Endothelial cell of hepatic sinusoid (primary cell): ENCODE measurements around the gene DYRK1B.

Source experiments
- in situ Hi-C: cut with HindIII; loops from 2 replicates; pipeline ENCODE4 v1.10.0; 2017; ENCODE audit warnings: low sequenced_read_pairs

Gene DYRK1B

DNA sequence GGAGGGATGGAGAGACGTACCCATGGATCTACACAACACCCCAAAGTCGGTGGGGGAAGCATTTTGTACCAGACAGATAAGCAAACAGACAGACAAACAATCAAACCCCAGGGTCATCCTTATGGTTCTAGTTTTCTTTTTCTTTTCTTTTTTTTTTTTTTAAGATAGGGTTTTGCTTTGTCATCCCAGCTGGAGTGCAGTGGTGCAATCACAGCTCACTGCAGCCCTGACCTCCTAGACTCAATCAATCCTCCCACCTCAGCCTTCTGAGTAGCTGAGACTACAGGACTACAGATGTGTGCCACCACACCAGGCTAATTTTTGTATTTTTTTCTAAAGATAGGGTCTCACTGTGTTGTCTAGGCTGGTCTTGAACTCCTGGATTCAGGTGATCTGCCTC lies 30.2 kb upstream of the DYRK1B start:
- in situ Hi-C loops: loop anchor here (10.0 kb wide), 1 partner anchor 71 kb away; the partner anchor contains the start of gene FCGBP

DNA sequence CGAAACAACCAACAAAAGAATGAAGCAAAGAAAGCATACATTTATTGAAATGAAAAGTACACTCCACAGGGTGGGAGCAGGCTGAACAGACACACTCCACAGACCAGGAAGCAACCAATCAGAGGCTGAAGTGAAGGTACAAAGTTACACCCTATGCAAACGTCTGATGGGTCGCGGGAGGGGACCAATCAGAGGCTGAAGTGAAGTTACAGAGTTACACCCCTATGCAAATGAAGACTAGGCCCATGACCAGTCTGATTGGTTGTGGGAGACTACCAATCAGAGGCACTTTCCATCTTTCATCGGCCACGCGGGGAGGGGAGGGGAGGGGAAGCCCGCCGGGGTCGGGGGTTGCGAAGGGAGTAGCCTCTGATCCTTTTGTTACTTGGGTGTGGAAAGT lies 24.6 kb upstream of the DYRK1B start:
- in situ Hi-C loops: no loop called here

DNA sequence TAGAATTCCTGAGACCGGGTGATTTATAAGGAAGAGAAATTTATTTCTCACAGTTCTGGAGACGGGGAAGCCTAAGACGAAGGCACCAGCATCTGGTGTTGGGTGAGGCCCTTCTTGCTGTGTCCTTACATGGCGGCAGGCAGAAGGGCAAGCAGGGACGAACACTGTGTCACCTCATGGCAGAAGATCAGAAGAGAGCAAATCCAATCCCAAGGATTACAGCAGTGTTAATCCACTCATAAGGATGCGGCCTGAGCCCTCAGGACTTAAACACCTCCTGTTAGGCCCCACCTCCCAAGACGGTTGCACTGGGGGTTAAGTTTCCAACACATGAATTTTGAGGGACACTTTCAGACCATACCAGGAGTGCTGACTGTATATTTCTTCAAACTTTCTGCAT lies 18.9 kb upstream of the DYRK1B start:
- in situ Hi-C loops: no loop called here

DNA sequence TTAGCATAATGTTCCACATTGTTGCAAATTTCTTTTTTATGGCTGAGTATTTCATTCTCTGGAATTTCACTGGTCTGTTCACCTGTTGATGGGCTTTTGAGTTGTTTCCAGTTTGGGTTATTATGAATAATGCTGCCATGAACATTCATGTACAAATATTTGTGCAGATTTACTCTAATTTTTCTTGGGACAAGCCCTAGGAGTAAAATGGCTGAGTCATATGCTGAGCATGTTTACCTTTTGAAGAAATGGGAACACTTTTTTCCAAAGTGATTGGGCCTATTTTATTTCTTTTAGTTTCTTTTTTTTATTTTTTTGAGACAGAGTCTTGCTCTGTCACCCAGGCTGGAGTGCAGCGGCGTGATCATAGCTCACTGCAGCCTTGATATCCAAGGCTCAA lies 16.9 kb upstream of the DYRK1B start:
- in situ Hi-C loops: no loop called here

DNA sequence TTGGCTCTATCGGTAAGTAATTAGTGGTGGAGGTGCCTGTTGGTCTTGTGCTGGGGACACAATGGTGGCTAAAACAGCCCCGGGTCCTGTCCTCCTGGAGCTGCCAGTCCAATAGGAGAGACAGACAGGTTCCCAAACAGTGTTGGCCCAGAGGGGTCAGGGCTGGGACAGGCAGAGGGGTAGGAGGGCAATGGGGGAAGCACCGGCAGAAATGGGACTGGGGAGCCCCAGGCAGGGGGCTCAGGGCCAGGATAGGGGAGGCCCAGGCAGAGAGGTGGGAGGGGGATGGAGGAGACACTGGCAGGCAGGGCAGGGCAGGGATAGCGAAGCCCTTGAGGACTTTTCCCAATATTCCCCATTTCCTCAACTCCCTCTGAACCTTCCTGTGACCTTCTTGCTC lies 14.4 kb upstream of the DYRK1B start:
- in situ Hi-C loops: loop anchor here (10.0 kb wide), 1 partner anchor 64 kb away; no protein-coding TSS in a partner anchor

DNA sequence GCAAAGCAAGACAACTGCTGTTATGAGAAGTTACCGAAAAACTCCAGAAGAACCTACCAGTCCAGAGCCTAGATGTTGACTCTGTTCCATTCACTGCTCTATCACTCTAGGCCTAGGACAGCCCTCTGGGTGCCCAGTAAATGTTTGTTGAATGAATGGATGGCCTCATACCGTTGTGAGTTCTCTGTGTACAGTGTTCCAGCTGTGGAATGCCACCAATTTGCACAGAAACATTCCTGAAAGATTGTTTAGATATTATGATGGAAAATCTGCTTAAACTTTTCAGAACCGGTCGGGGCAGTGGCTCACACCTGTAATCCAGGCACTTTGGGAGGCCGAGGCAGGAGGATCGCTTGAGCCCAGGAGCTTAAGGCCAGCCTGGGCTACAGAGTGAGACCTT lies 13.6 kb upstream of the DYRK1B start:
- in situ Hi-C loops: loop anchor here (10.0 kb wide), 1 partner anchor 63 kb away; no protein-coding TSS in a partner anchor

DNA sequence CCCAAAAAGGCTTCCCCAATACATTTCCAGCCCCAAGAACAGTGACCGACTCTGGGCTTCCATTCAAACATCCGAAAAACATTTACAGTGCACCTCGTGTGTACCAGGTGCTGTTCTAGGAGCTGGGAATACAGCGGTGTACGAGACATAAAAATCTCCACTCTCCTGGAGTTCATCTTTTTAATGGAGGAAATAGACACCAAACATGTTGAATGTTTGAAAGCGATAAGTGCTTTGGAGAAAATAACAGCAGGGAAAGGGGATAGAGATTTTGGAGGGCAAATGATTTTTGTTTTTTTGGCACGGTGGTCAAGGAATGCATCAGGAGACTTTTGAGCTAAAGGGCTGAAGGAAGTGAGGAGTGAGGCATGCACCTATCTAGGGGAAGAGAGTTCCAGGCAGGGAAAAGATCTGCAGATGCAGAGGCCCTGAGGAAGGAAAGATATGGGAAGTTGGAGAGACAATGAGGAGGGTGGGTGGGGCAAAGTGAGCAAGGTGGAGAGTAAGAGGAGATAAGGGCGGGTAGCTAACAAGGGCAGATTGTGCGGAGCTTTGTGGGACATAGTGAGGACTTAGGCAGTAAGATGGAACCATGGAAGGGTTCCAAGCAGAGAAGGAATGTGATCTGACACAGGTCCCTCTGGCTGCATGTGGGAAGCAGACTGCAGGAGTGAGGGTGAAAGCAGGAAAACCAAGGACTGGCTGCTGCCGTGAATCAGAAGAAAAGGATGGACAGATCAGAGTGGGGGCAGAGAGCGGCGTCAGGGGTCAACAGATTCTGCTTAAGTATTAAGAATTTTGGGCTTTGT lies 12.9 kb upstream of the DYRK1B start:
- in situ Hi-C loops: loop anchor here (10.0 kb wide), 1 partner anchor 62 kb away; no protein-coding TSS in a partner anchor

DNA sequence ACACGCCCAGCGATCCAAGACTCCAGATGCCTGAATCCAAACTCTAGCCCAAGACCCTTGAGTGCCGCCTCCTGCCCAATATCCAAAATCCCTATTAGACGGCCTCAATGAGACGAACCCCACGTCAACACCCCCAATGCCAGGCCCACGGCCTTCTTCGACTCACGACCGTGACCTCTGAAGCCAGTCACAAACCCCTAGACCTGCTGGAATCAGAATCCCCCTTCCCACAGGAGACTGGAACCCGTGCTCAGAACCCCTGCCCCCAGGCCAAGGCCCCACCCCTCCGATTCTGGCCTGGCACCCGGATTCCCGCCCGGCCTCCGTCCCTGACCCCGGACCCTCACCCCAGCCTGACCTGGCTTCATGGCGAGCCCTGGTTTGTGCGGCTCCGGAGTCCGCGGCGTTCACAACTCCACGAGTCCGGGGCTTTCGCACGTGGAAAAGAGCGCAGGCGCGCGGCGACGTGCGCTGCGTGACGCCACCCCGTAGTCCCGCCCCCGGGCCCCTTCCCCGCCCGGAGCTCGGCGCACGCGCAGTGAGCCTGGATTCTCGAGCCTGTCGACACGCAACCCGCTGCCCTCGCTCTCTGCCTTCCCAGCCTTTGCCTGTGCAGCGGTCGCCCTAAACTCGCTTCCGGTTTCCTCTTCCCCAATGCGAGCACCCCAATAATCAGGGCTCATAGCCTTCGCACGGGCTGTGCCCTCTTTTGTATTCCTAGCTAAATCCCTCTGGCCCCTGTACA lies 12.1 kb upstream of the DYRK1B start, which contains the start of gene FBL:
Gene FBL (minus strand): TSS at position 447 of the 745 bp plus-strand sequence. CDS start 79 bp downstream, at position 368.
- in situ Hi-C loops: loop anchor here (10.0 kb wide), 1 partner anchor 61 kb away; no protein-coding TSS in a partner anchor

DNA sequence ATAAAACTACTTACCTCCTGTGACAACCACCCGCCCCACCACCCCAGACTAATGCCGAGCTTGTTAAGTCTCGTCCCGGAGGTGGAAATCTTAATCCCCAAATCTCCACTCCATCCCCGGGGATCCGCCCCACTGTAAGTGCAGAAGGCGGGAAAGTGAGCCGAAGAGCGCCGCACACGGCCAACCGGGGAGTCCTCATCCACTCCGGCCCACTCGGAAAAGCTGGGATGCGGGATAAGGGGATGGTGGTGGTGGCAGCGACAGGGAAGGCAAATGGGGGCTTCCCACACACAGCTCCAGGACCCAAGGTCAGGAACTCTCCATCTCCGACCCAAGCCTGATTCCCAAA lies 11.6 kb upstream of the DYRK1B start:
- in situ Hi-C loops: loop anchor here (10.0 kb wide), 1 partner anchor 61 kb away; no protein-coding TSS in a partner anchor

DNA sequence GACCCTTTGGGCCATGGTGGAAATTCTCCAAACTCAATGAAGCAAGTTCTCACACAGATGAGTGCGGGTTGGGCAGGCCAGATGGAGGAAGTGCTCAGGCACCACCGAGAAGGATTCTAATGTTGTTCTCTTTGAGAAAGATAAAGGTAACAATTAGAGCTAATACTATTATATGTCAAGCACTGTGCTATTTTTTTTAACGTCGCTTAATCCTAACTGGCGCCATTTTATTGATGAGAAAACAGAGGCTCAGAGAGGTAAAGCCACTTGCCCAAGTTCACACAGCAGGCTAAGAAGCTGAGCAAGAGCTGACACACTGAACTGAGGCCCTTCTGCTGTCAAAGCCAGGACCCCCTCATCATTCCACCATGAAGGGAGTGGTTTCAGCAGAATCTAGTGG lies 11.2 kb upstream of the DYRK1B start:
- in situ Hi-C loops: loop anchor here (10.0 kb wide), 1 partner anchor 60 kb away; no protein-coding TSS in a partner anchor

DNA sequence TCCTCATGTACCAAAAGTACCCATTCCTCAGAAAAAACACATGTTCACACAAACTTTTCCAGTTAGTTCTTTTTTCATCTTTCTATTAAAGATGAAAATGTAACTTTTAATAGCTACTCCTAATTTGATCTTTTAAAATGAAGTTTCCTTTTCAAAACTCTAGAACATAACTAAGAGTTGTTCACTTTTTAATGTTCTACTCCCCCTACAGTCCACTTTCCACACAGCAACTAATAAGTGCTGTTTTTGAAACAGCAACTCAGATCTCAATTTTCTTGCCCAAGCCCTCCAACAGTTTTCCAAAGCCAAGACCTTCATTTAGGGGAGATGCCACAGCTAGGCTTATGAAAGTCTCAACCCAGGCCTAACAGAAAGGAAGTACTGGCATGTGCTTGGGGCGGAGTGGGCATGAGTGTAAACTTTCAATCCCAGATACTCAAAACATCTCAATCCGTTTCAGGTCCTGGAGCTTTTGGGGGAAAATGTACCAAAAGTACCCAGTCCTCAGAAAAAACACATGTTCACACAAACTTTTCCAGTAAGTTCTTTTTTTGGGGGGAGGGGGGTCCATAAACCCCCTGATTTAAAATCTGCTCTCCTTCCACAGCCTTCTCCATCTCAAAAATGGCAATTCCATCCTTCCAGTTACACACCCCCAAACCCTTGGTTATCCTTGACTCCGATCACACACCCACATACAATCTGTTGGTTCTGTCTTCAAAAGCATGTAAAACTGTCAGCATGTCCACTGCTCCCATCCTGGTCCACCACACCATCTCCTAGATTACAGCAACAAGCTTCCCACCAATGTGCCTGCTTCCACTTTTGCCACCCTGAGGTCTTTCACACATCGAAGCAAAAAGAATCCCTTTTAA lies 10.2 kb upstream of the DYRK1B start:
- in situ Hi-C loops: loop anchor here (5.0 to 10.0 kb wide), 2 partner anchors 59 to 302 kb away; partner anchors contain the start of gene EID2

DNA sequence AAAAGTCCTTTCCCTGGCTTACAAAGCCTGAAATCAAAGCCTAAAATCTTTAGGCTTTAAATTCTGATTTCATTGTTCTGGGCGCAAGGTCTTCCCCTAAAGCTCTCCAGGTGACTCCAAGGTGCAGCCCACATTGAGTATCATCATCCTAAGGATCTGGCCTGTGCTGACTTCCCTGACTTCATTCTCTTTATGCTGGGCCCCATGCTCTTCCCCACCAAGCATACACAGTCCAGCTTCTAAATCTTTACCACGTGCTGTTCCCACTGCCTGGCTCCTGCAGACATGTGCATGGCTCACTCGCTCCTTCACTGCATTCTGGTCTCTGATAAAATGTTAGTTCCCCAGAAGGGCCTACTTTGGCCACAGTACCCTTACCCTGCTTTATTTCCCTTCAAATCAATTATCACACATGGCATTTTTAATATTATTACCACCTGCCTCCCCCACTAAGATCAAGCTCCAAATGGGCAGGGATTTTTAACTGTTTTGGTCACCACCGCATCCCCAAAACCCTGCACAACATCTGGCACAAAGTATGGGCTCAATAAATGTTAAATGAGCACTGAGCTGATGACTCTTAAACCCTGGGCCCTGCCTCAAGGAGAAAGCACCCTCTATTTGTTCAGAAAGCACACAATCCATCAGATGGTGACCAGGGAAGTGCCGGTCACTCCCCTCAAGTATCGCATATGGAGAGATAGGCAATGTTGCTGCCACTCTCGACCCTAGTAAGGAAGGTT lies 8.9 kb upstream of the DYRK1B start:
- in situ Hi-C loops: loop anchor here (5.0 to 10.0 kb wide), 2 partner anchors 58 to 301 kb away; partner anchors contain the start of gene EID2

DNA sequence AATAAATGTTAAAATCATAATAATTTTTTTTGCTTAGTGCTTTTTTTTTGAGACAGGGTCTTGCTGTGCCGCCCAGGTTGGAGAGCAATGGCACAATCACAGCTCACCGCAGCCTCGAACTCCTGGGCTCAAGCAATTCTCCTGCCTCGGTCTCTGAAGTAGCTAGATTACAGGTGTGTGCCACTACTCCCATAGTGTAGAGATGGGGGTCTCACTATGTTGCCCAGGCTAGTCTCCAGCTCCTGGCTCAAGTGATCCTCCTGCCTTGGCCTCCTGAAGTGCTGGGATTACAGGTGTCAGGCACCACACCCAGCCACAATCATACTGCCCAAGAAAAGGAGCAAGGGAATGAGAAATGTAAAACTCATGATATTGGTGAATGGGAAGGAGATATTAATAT lies 7.1 kb upstream of the DYRK1B start:
- in situ Hi-C loops: loop anchor here (5.0 to 10.0 kb wide), 2 partner anchors 56 to 299 kb away; partner anchors contain the start of gene EID2

DNA sequence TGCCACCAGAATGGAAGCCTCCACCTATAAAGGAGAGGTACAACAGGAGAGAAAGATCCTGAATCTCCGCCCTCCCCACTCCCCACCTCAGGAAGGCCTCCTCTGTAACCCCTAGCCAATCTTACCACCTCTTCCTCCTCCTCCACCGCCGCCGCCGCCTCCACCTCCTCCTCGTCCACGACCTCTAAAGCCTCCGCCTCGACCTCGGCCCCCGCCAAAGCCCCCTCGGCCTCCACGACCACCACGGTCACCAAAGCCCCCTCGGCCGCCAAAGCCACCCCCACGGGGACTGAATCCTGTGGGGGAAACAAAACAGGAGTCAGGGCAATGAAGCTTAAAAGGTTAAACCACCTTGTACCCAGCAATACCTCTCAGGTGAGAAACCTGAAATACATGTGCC lies 6.5 kb upstream of the DYRK1B start:
- in situ Hi-C loops: loop anchor here (5.0 to 10.0 kb wide), 2 partner anchors 56 to 298 kb away; partner anchors contain the start of gene EID2

DNA sequence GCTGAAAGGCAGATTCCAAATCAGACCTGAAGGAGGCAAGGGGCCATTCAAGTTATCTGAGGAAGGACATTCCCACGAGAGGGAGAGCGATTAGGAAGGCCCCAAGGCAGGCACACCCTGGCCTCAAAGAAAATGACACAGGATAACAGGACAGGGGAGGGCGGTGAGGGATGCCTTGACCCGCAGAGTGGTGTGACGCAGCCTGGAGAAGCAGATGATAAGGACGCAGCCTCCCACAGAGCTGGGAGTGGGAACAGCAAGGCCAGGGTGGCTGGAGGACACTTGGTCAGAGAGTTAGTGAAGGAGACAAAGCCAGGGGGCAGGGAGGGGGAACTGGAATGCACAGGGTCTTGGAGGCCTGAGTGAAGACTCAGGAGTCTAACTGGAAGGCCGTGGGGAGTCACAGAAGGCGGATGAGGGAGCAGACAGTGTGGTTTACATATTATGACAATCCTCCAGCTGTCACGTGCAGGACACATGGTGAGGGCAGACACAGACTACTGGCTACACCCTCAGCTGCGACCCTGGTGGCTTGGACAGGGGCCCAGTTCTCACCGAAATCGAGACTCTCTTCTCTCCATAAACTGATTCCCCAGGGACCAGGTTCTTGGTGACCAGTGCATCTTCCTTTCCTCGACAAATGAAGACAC lies 5.8 kb upstream of the DYRK1B start:
- in situ Hi-C loops: loop anchor here (5.0 to 10.0 kb wide), 2 partner anchors 55 to 298 kb away; partner anchors contain the start of gene EID2

DNA sequence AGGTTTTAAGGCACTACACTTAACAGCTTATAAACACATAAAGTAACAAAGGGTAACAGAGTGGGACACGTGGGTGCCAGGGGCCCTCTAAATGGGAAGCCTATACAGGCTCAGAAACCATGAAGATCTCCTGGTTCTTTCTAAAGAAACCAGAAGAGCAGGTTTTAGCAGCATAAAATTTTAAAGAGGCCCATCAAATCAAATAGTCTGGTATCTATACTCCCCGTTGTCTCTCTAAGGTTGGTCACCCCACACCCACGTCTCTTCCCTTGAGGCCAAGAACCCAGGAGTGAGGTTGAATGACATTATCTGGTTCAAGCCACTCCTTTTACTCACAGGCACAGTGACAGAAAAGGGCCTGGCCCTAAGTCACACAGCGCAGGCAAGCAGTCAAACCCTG lies 4.6 kb upstream of the DYRK1B start:
- in situ Hi-C loops: no loop called here

DNA sequence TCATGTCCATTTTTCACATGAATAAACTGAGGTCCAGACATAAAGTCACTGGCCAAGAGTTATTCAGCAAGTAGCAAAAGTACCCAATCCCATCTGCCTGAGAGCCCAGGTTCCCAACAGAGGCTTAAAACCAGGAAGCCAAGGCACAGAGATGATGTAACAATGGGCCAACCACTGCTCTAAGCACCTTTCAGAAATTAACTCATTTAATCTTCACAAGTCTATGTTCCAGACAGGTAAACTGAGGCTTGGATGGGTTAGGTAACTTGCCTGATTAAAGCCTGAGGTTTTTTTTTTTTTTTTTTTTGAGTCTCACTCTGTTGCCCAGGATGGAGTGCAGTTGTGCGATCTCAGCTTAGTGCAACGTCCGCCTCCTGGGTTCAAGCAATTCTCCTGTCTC lies 4.0 kb upstream of the DYRK1B start:
- in situ Hi-C loops: no loop called here

DNA sequence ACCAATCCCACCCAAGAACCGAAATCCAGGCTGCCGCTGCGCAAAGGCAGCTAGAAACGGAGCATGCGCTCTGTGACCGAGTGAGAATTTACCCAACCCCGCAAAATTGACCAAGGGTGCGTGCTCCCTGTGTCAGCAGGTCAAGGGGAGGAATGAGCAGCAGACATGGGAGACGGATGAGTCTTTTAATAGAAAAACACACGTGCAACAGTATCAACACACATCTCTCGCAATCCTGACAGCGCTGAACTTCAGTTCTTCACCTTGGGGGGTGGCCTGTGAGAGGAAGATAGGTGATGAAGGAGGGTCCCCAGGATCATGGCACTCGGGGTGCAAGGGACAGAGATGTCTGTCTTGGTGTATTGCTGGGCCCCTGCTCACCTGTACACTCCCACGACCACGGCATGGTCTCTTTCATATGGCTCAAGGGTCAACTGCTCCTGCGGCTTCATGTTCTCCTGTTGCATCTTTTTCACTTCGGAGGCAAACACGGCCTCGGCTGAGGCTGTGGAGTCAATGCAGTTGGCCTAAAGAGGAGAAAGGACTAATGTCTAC lies 402 bp upstream of the DYRK1B start:
- in situ Hi-C loops: no loop called here

DNA sequence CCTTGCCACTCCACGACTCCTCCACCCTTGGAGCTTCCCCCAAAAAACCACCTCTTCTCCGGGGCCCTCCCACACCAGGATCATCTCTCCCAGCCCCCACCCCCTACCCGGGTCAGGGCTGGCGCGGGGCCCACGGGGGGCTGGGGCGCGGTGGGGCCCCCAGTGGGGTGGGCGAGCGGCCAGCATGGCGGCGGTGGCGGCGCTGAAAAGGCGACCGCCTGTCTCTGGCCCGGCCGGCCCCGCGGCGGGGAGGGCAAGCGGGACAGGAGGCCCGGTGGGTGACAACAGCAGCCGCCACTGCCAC lies 850 bp downstream of the DYRK1B start:
- in situ Hi-C loops: no loop called here
